Loucy (cell line): Measurements from ENCODE around the gene REP15.
A peak's percentile ranks its signal among the peaks of the same experiment; 100 is the strongest.
"Not testable (repeated sequence)": the region's sequence is repeated elsewhere in the genome, so short reads cannot be mapped to it uniquely, and the experiment has no call there.

Source experiments
- H2AFZ ChIP-seq: fragments of 200-600 bp; sonication (generic); 2 replicates; pipeline ENCODE4 v1.6.0; 2016; ENCODE audit warnings: antibody characterized with exemption, mild to moderate bottlenecking, low read length, moderate library complexity
- H3F3A ChIP-seq: fragments of 200-600 bp; 2 replicates; pipeline ENCODE4 v1.6.0; 2016; ENCODE audit warnings: antibody characterized with exemption, low read depth, mild to moderate bottlenecking
- H3K27me3 ChIP-seq: fragments of 200-600 bp; sonication (generic); 2 replicates; pipeline ENCODE4 v1.6.1; 2014; ENCODE audit warnings: low read length, mild to moderate bottlenecking; ENCODE audit not compliant: insufficient read depth, poor library complexity, severe bottlenecking
- H3K36me3 ChIP-seq: fragments of 200-600 bp; sonication (generic); 2 replicates; pipeline ENCODE4 v1.6.1; 2016; ENCODE audit warnings: low read length; ENCODE audit not compliant: insufficient read depth
- H3K4me1 ChIP-seq: fragments of 200-600 bp; sonication (generic); 2 replicates; pipeline ENCODE4 v1.5.1; 2014; ENCODE audit warnings: low read length, mild to moderate bottlenecking; ENCODE audit not compliant: insufficient read depth, poor library complexity, severe bottlenecking
- H3K4me2 ChIP-seq: fragments of 200-600 bp; sonication (generic); 2 replicates; pipeline ENCODE4 v1.6.0; 2014; ENCODE audit warnings: antibody characterized with exemption, low read length, low read depth, mild to moderate bottlenecking; ENCODE audit not compliant: poor library complexity, severe bottlenecking
- H3K4me3 ChIP-seq: fragments of 200-600 bp; sonication (generic); 2 replicates; pipeline ENCODE4 v1.5.1; 2014; ENCODE audit warnings: low read length, mild to moderate bottlenecking, mixed read lengths; ENCODE audit not compliant: poor library complexity, severe bottlenecking
- H3K79me2 ChIP-seq: fragments of 200-600 bp; sonication (generic); 2 replicates; pipeline ENCODE4 v1.6.1; 2014; ENCODE audit warnings: low read length; ENCODE audit not compliant: insufficient read depth
- H3K9ac ChIP-seq: fragments of 200-600 bp; sonication (generic); 2 replicates; pipeline ENCODE4 v1.6.0; 2014; ENCODE audit warnings: mild to moderate bottlenecking, low read depth, low read length, moderate library complexity; ENCODE audit not compliant: poor library complexity, severe bottlenecking
- H3K9me2 ChIP-seq: fragments of 200-600 bp; sonication (generic); replicated peaks from 2 replicates; pipeline ENCODE4 v1.6.1; 2016; ENCODE audit warnings: low read depth, low read length, mixed read lengths
- H3K9me3 ChIP-seq: fragments of 200-600 bp; sonication (generic); 2 replicates; pipeline ENCODE4 v1.6.1; 2014; ENCODE audit warnings: mild to moderate bottlenecking, antibody characterized with exemption, low read length, low read depth; ENCODE audit not compliant: insufficient read depth
- H4K20me1 ChIP-seq: fragments of 200-600 bp; sonication (generic); 2 replicates; pipeline ENCODE4 v1.6.0; 2014; ENCODE audit warnings: antibody characterized with exemption, low read length, mild to moderate bottlenecking; ENCODE audit not compliant: insufficient read depth, poor library complexity, severe bottlenecking
- EZH2phosphoT487 ChIP-seq: fragments of 200-600 bp; IDR thresholded peaks from 2 replicates; pipeline ENCODE4 v1.6.1; 2018; ENCODE audit warnings: antibody characterized with exemption, mild to moderate bottlenecking, moderate library complexity, borderline replicate concordance
- TF ChIP-seq, protein P1 (sequence below): fragments of 200-600 bp; sonication (generic); conservative IDR thresholded peaks from 2 replicates; pipeline ENCODE4 v1.5.1; 2014; ENCODE audit warnings: mild to moderate bottlenecking, antibody characterized with exemption, low read length

Gene REP15

GRCh38 chr12:27652174-27652763 is 44.0 kb upstream of the REP15 start:
- Histone ChIP-seq H3K9ac (no peak overlapping the region), H3K9me2 (no peaks in the 10 kb centered on the region), H3K79me2 (no peaks in the 10 kb centered on the region), H3K36me3 (no peaks in the 10 kb centered on the region), H3F3A (no peaks in the 10 kb centered on the region), H3K4me2 (no peak overlapping the region), H3K4me1 (no peaks in the 10 kb centered on the region), H3K9me3 (no peaks in the 10 kb centered on the region), H3K27me3 (no peaks in the 10 kb centered on the region), H2AFZ (no peak overlapping the region), H4K20me1 (no peaks in the 10 kb centered on the region), H3K4me3 (no peak overlapping the region)
- no peak for TF ChIP-seq EZH2phosphoT487
- TF ChIP-seq, protein P1, sequence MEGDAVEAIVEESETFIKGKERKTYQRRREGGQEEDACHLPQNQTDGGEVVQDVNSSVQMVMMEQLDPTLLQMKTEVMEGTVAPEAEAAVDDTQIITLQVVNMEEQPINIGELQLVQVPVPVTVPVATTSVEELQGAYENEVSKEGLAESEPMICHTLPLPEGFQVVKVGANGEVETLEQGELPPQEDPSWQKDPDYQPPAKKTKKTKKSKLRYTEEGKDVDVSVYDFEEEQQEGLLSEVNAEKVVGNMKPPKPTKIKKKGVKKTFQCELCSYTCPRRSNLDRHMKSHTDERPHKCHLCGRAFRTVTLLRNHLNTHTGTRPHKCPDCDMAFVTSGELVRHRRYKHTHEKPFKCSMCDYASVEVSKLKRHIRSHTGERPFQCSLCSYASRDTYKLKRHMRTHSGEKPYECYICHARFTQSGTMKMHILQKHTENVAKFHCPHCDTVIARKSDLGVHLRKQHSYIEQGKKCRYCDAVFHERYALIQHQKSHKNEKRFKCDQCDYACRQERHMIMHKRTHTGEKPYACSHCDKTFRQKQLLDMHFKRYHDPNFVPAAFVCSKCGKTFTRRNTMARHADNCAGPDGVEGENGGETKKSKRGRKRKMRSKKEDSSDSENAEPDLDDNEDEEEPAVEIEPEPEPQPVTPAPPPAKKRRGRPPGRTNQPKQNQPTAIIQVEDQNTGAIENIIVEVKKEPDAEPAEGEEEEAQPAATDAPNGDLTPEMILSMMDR, result peak; percentile 99

DNA sequence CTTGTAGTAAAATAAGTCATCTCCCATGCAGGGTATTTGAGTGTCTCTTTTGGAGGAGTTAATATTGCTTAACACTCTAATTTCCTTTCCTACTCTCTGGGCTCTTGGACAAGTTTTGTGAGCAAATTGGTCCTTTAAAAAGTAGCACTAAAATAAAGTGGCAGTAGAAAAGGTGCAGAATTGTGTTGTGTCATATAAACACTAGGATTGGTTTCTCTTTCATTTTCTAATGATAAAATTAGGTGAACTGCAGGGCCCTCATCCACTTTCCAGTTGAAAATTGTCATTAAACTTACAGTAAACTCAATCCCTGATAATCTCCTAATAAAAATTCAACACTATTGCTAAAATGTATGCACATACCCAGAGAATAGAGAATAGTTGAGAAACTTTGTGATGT is 42.6 kb upstream of the REP15 start:
- Histone ChIP-seq H3K9me2 (no peaks in the 10 kb centered on the region), H3K27me3 (no peaks in the 10 kb centered on the region), H3K4me1 (no peaks in the 10 kb centered on the region), H2AFZ (no peak overlapping the region), H3K36me3 (no peaks in the 10 kb centered on the region), H3K9ac (no peak overlapping the region), H3K4me3 (no peak overlapping the region), H3K4me2 (no peak overlapping the region), H3K9me3 (no peaks in the 10 kb centered on the region), H3K79me2 (no peaks in the 10 kb centered on the region), H4K20me1 (no peaks in the 10 kb centered on the region), H3F3A (no peaks in the 10 kb centered on the region)
- TF ChIP-seq, protein P1, result no peak
- TF ChIP-seq EZH2phosphoT487, result no peak

DNA sequence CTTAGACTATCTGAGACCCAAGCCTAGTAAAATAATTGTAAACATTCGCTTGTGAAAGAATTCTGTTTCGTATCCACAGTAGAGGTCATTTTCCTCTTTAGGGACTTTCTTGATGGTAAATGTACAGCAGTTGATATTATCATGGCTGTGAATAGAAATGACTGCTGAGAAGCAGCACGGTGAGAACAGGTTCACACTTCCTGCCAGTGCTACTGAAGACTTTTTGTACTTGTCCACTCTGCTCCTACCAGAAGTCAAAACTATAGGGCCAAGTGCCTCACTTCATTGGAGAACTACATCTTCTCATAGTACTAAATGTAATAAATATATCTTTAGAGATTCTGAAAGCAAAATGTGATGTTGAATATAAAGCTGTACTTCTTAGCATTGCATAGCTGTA is 40.8 kb upstream of the REP15 start:
- not testable (repeated sequence) for H3K4me3 ChIP-seq, H3K27me3 ChIP-seq, H3K36me3 ChIP-seq, H3K9ac ChIP-seq, H3K4me1 ChIP-seq, H3K9me3 ChIP-seq, H3F3A ChIP-seq, H3K9me2 ChIP-seq, H3K79me2 ChIP-seq, H2AFZ ChIP-seq, H3K4me2 ChIP-seq, H4K20me1 ChIP-seq

DNA sequence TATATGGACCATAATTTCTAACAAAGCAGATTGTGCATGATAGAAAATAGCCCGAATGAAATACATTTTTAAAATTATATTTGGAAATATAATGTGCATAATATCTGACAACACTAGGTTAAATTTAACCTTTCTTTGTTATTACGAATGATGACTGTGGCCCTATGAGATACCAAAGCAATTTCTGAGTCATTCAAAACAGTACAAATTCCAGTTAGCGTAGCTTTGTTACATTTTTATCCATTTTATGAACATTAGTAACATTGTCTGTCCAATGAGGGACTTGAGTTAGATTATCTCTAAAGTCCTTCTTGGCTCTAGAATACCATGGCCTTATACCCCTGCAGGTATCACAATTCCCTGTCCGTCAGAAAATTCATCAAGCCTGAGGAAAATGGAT is 39.0 kb upstream of the REP15 start:
- H3K9ac ChIP-seq, result no peak overlapping the region
- H3F3A ChIP-seq, result no peaks in the 10 kb centered on the region
- no peak overlapping the region for H2AFZ ChIP-seq
- H4K20me1 ChIP-seq, result no peaks in the 10 kb centered on the region
- no peaks in the 10 kb centered on the region for H3K4me1 ChIP-seq
- no peaks in the 10 kb centered on the region for H3K27me3 ChIP-seq
- H3K4me2 ChIP-seq, result no peak overlapping the region
- no peaks in the 10 kb centered on the region for H3K79me2 ChIP-seq
- peaks cover 7% of the 10 kb centered on the region; the same call in 1 of the 2 replicates for H3K36me3 ChIP-seq
- TF ChIP-seq EZH2phosphoT487, result no peak
- TF ChIP-seq, protein P1, result no peak
- no peaks in the 10 kb centered on the region for H3K9me3 ChIP-seq
- H3K4me3 ChIP-seq, result no peak overlapping the region
- no peaks in the 10 kb centered on the region for H3K9me2 ChIP-seq
